Gastroesophageal sphincter (tissue), 3 donors: ENCODE results near the gene GRB14.

ENCODE experiments used
- EP300 ChIP-seq: sonication (generic); formaldehyde crosslinking; IDR thresholded peaks from one replicate; pipeline ENCODE4 v1.6.1; 2017; ENCODE audit warnings: antibody characterized with exemption, mild to moderate bottlenecking
- POLR2A ChIP-seq, 2 donors: fragments of 450-650 bp; IDR thresholded peaks; one replicate each; pipeline ENCODE4 v1.6.1; 2017; ENCODE audit warnings: antibody characterized with exemption in 2 of 2, mild to moderate bottlenecking in 2 of 2, moderate library complexity in 1 of 2
- POLR2AphosphoS5 ChIP-seq: sonication (generic); formaldehyde crosslinking; IDR thresholded peaks from one replicate; pipeline ENCODE4 v1.6.1; 2017; ENCODE audit warnings: antibody characterized with exemption
- TF ChIP-seq, protein P1 (sequence below), 4 experiments: fragments of 200-600 bp in 2 of 4; fragments of 450-650 bp in 2 of 4; sonication (generic) in 1 of 4; IDR thresholded peaks; one replicate each; pipeline ENCODE4 v1.5.1; 2017 to 2019; ENCODE audit warnings: antibody characterized with exemption in 4 of 4, mild to moderate bottlenecking in 2 of 4, moderate library complexity in 2 of 4

DNA sequence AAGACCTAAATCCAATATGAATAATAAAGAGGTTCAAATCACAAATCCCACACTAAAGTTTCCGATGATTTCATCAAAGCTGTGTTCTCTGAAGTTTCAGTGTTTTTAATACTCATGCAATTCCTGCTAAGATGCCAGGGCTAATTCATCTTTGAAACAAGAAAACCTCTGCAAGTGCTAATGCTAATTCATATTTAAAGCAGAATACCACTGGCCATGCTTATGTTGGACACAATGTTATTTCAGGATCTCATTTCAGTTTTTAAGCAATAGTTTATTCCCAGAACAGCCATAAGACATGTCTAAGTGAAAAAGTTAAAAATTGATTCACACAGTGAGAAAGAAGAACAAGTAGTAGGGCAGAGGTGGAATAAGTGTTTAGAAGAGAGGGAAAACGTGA lies 62.8 kb downstream of the GRB14 start:
- TF ChIP-seq POLR2AphosphoS5 (no peak), POLR2A (IDR thresholded peaks at IDR 0.05) (no peak), EP300 (no peak)
- TF ChIP-seq, protein P1, sequence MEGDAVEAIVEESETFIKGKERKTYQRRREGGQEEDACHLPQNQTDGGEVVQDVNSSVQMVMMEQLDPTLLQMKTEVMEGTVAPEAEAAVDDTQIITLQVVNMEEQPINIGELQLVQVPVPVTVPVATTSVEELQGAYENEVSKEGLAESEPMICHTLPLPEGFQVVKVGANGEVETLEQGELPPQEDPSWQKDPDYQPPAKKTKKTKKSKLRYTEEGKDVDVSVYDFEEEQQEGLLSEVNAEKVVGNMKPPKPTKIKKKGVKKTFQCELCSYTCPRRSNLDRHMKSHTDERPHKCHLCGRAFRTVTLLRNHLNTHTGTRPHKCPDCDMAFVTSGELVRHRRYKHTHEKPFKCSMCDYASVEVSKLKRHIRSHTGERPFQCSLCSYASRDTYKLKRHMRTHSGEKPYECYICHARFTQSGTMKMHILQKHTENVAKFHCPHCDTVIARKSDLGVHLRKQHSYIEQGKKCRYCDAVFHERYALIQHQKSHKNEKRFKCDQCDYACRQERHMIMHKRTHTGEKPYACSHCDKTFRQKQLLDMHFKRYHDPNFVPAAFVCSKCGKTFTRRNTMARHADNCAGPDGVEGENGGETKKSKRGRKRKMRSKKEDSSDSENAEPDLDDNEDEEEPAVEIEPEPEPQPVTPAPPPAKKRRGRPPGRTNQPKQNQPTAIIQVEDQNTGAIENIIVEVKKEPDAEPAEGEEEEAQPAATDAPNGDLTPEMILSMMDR (IDR thresholded peaks at IDR 0.05), result no peak
